H9 (cell line): ENCODE results near the gene MRPL44. TPM values are rescaled to one million over a fixed set of nuclear protein-coding genes. Genes with fewer than 3 reads are reported as not detected.
A peak's percentile ranks its signal among the peaks of the same experiment; 100 is the strongest.

Experiments
- DNase-seq: peaks from one replicate; pipeline ENCODE4 v3.0.0-alpha.2; 2017
- H2AFZ ChIP-seq: one replicate; pipeline ENCODE4 v1.6.1; 2013; ENCODE audit warnings: mild to moderate bottlenecking, low read length, control low read depth, moderate library complexity
- H2AK5ac ChIP-seq: 2 replicates; pipeline ENCODE4 v1.6.1; 2013; ENCODE audit warnings: low read length, control low read depth, mixed read lengths; ENCODE audit not compliant: insufficient read length
- H2BK120ac ChIP-seq: one replicate; pipeline ENCODE4 v1.6.1; 2013; ENCODE audit warnings: low read depth, mild to moderate bottlenecking, low read length, control low read depth, inconsistent platforms; ENCODE audit not compliant: poor library complexity, severe bottlenecking
- H2BK12ac ChIP-seq: 2 replicates; pipeline ENCODE4 v1.6.1; 2013; ENCODE audit warnings: low read length, control low read depth, mixed read lengths, low read depth; ENCODE audit not compliant: insufficient read length
- H2BK15ac ChIP-seq: 2 replicates; pipeline ENCODE4 v1.6.1; 2013; ENCODE audit warnings: low read depth, low read length, control low read depth
- H2BK20ac ChIP-seq: one replicate; pipeline ENCODE4 v1.6.1; 2013; ENCODE audit warnings: low read depth, mild to moderate bottlenecking, low read length, control low read depth, inconsistent platforms; ENCODE audit not compliant: poor library complexity, severe bottlenecking
- H2BK5ac ChIP-seq: 2 replicates; pipeline ENCODE4 v1.6.1; 2013; ENCODE audit warnings: low read length, control low read depth, mixed read lengths; ENCODE audit not compliant: insufficient read length
- H3K14ac ChIP-seq: 2 replicates; pipeline ENCODE4 v1.6.1; 2013; ENCODE audit warnings: low read length, control low read depth; ENCODE audit not compliant: insufficient read depth
- H3K18ac ChIP-seq: 2 replicates; pipeline ENCODE4 v1.6.1; 2013; ENCODE audit warnings: low read depth, mild to moderate bottlenecking, mixed read lengths, low read length, control low read depth; ENCODE audit not compliant: insufficient read length
- H3K23ac ChIP-seq: 2 replicates; pipeline ENCODE4 v1.6.1; 2013; ENCODE audit warnings: low read length, control low read depth, mixed read lengths, low read depth; ENCODE audit not compliant: insufficient read length
- H3K23me2 ChIP-seq: 2 replicates; pipeline ENCODE4 v1.6.1; 2013; ENCODE audit warnings: low read depth, mild to moderate bottlenecking, mixed read lengths, low read length, control low read depth; ENCODE audit not compliant: insufficient read length, poor library complexity, severe bottlenecking
- H3K27ac ChIP-seq: 2 replicates; pipeline ENCODE4 v1.5.1; 2013; ENCODE audit warnings: low read length, control low read depth, mixed read lengths, low read depth; ENCODE audit not compliant: insufficient read length
- H3K27me3 ChIP-seq: 2 replicates; pipeline ENCODE4 v1.6.1; 2013; ENCODE audit warnings: low read length, control low read depth, inconsistent platforms; ENCODE audit not compliant: insufficient read depth
- H3K4ac ChIP-seq: 2 replicates; pipeline ENCODE4 v1.6.1; 2013; ENCODE audit warnings: low read depth, mild to moderate bottlenecking, control low read depth, inconsistent platforms, low read length, moderate library complexity
- H3K4me1 ChIP-seq: 2 replicates; pipeline ENCODE4 v1.6.1; 2013; ENCODE audit warnings: low read length, control low read depth, inconsistent platforms; ENCODE audit not compliant: insufficient read depth
- H3K4me2 ChIP-seq: 2 replicates; pipeline ENCODE4 v1.6.1; 2013; ENCODE audit warnings: low read length, control low read depth, mixed read lengths; ENCODE audit not compliant: insufficient read length, insufficient read depth
- H3K56ac ChIP-seq: 2 replicates; pipeline ENCODE4 v1.6.1; 2013; ENCODE audit warnings: low read depth, mild to moderate bottlenecking, mixed read lengths, low read length, control low read depth; ENCODE audit not compliant: insufficient read length
- H3K79me1 ChIP-seq: 2 replicates; pipeline ENCODE4 v1.6.1; 2013; ENCODE audit warnings: low read depth, mild to moderate bottlenecking, moderate library complexity, low read length, control low read depth, inconsistent platforms; ENCODE audit not compliant: insufficient read depth, poor library complexity, severe bottlenecking
- H3K79me2 ChIP-seq: 2 replicates; pipeline ENCODE4 v1.6.1; 2013; ENCODE audit warnings: low read length, control low read depth, inconsistent platforms; ENCODE audit not compliant: insufficient read depth
- H3K9ac ChIP-seq: 2 replicates; pipeline ENCODE4 v1.6.1; 2013; ENCODE audit warnings: low read length, control low read depth, mixed read lengths; ENCODE audit not compliant: insufficient read length; ENCODE audit errors: extremely low read depth
- H3K9me3 ChIP-seq: one replicate; pipeline ENCODE4 v1.6.1; 2013; ENCODE audit warnings: low read depth, low read length, inconsistent platforms; ENCODE audit not compliant: control insufficient read depth
- H3T11ph ChIP-seq: one replicate; pipeline ENCODE4 v1.6.1; 2013; ENCODE audit warnings: mild to moderate bottlenecking, low read length, control low read depth, inconsistent platforms
- H4K20me1 ChIP-seq: one replicate; pipeline ENCODE4 v1.6.1; 2013; ENCODE audit not compliant: control insufficient read depth, insufficient read length, insufficient read depth
- H4K5ac ChIP-seq: 2 replicates; pipeline ENCODE4 v1.6.1; 2013; ENCODE audit warnings: low read depth, mild to moderate bottlenecking, mixed read lengths, low read length, control low read depth; ENCODE audit not compliant: insufficient read length
- H4K8ac ChIP-seq: replicated peaks from 2 replicates; pipeline ENCODE4 v1.6.1; 2013; ENCODE audit warnings: low read length, control low read depth, mixed read lengths, low read depth; ENCODE audit not compliant: insufficient read length
- H4K91ac ChIP-seq: 2 replicates; pipeline ENCODE4 v1.6.1; 2013; ENCODE audit warnings: low read depth, mild to moderate bottlenecking, moderate library complexity, mixed read lengths, low read length, control low read depth; ENCODE audit not compliant: insufficient read length
- H3K27ac Mint-ChIP-seq, 3 experiments: 2 replicates in 2 of 3; 3 replicates in 1 of 3; pipeline ENCODE4 v1.8.0; 2020 to 2021; ENCODE audit warnings: mixed read lengths in 3 of 3, mild to moderate bottlenecking in 1 of 3, moderate library complexity in 1 of 3
- H3K27me3 Mint-ChIP-seq: 2 replicates; pipeline ENCODE4 v1.8.0; 2021; ENCODE audit warnings: low read depth, mild to moderate bottlenecking, moderate library complexity, mixed read lengths
- H3K36me3 Mint-ChIP-seq, 3 experiments: 2 replicates in 2 of 3; 3 replicates in 1 of 3; pipeline ENCODE4 v1.8.0; 2020 to 2021; ENCODE audit warnings: low read depth in 3 of 3, mixed read lengths in 3 of 3; ENCODE audit not compliant: insufficient read depth in 1 of 3
- H3K4me1 Mint-ChIP-seq, 2 experiments: 2 replicates each; pipeline ENCODE4 v1.8.0; 2020; ENCODE audit warnings: mixed read lengths in 2 of 2
- H3K4me3 Mint-ChIP-seq, 2 experiments: 2 replicates in 1 of 2; 3 replicates in 1 of 2; pipeline ENCODE4 v1.8.0; 2020 to 2021; ENCODE audit warnings: mild to moderate bottlenecking in 2 of 2, mixed read lengths in 2 of 2, moderate library complexity in 1 of 2
- H3K9me3 Mint-ChIP-seq, 2 experiments: 2 replicates in 1 of 2; 3 replicates in 1 of 2; pipeline ENCODE4 v1.8.0; 2020; ENCODE audit warnings: mild to moderate bottlenecking in 2 of 2, mixed read lengths in 2 of 2, moderate library complexity in 1 of 2
- WGBS: extraction: QIAGEN DNeasy Blood & Tissue Kit; methylation state at CpG from one replicate; pipeline ENCODE4 v1.1.7; 2013; ENCODE audit warnings: missing lambda C conversion rate, low lambda C conversion rate, mixed read lengths; ENCODE audit not compliant: insufficient read length; ENCODE audit errors: extremely low coverage; 5-methylcytosine and 5-hydroxymethylcytosine counted together
- total RNA-seq: library from RNA; stranded (reverse); gene quantifications from 2 replicates; pipeline ENCODE4 v1.2.1, GENCODE V29; 2021
- TF ChIP-seq, protein P1 (sequence below): fragments of 200-600 bp; sonication (generic); conservative IDR thresholded peaks from 3 replicates; pipeline ENCODE4 v1.8.0; 2021; ENCODE audit warnings: antibody characterized with exemption, mild to moderate bottlenecking

The MRPL44 gene
- total RNA-seq, 1 experiment from 2014 or later = 46.1 TPM

- H3K36me3 Mint-ChIP-seq = peaks cover 2 to 13% (median 11%) of the 10 kb centered on the region in 3 experiments
- H3K9me3 ChIP-seq = no peaks in the 10 kb centered on the region
- no peak overlapping the region for H2BK120ac ChIP-seq
- H4K8ac ChIP-seq = no peak overlapping the region
- H3K27me3 ChIP-seq = no peaks in the 10 kb centered on the region
- H3K4ac ChIP-seq = no peak overlapping the region
- H3K56ac ChIP-seq = no peak overlapping the region
- no peak overlapping the region for H2AK5ac ChIP-seq
- no peak overlapping the region for H2BK15ac ChIP-seq
- no peaks in the 10 kb centered on the region for H3K9me3 Mint-ChIP-seq
- H2BK5ac ChIP-seq = no peak overlapping the region
- H2AFZ ChIP-seq = no peak overlapping the region
- no peak overlapping the region for H3K23ac ChIP-seq
- no peak overlapping the region for H4K91ac ChIP-seq
- no peak overlapping the region for H2BK12ac ChIP-seq
- no peaks in the 10 kb centered on the region for H3K23me2 ChIP-seq
- no peaks in the 10 kb centered on the region for H3K4me1 Mint-ChIP-seq
- no peak overlapping the region for H3K14ac ChIP-seq
- no peak for DNase-seq
- peak overlapping the region in 1 of 3 experiments; percentile 28; a peak in 1 of 7 replicates for H3K27ac Mint-ChIP-seq
- H3K27me3 Mint-ChIP-seq = no peaks in the 10 kb centered on the region; the same call in 1 of the 2 replicates
- H3K9ac ChIP-seq = no peak overlapping the region
- H3T11ph ChIP-seq = no peak overlapping the region
- H4K20me1 ChIP-seq = no peaks in the 10 kb centered on the region
- TF ChIP-seq, protein P1, sequence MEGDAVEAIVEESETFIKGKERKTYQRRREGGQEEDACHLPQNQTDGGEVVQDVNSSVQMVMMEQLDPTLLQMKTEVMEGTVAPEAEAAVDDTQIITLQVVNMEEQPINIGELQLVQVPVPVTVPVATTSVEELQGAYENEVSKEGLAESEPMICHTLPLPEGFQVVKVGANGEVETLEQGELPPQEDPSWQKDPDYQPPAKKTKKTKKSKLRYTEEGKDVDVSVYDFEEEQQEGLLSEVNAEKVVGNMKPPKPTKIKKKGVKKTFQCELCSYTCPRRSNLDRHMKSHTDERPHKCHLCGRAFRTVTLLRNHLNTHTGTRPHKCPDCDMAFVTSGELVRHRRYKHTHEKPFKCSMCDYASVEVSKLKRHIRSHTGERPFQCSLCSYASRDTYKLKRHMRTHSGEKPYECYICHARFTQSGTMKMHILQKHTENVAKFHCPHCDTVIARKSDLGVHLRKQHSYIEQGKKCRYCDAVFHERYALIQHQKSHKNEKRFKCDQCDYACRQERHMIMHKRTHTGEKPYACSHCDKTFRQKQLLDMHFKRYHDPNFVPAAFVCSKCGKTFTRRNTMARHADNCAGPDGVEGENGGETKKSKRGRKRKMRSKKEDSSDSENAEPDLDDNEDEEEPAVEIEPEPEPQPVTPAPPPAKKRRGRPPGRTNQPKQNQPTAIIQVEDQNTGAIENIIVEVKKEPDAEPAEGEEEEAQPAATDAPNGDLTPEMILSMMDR = no peak
- no peak overlapping the region for H4K5ac ChIP-seq
- no peak overlapping the region for H3K27ac ChIP-seq
- no CpG with 5 or more reads among the region's 4 CpGs for WGBS
- H2BK20ac ChIP-seq = no peak overlapping the region
- H3K18ac ChIP-seq = no peak overlapping the region
- H3K79me1 ChIP-seq = no peaks in the 10 kb centered on the region
- H3K4me2 ChIP-seq = no peak overlapping the region
- no peaks in the 10 kb centered on the region for H3K79me2 ChIP-seq
- no peaks in the 10 kb centered on the region for H3K4me1 ChIP-seq
- H3K4me3 Mint-ChIP-seq = no peak overlapping the region
Measured at GRCh38 chr2:223980803-223981202, 23.5 kb downstream of the MRPL44 start.
